CD4-positive, alpha-beta T cell (primary cell): ENCODE measurements around the gene TMEM45A. TPM values are rescaled to one million over a fixed set of nuclear protein-coding genes. Genes with fewer than 3 reads are reported as not detected.
"Not testable (repeated sequence)": the region's sequence is repeated elsewhere in the genome, so short reads cannot be mapped to it uniquely, and the experiment has no call there.

Source experiments
- ATAC-seq: fragments of 200-7000 bp; cut with Tn5 transposase; one replicate; pipeline ENCODE4 v1.10.0; 2022; ENCODE audit warnings: mild to moderate bottlenecking; ENCODE audit not compliant: poor library complexity
- CTCF ChIA-PET: fragments of 350-600 bp; sonication (Branson Sonifier 250); formaldehyde crosslinking; loops from one replicate; lab custom pipeline; 2021; ENCODE audit warnings: antibody characterized with exemption, inconsistent platforms; lab: Charles Lee
- POLR2A ChIA-PET: fragments of 350-600 bp; sonication (Branson Sonifier 250); formaldehyde crosslinking; loops from one replicate; lab custom pipeline; 2021; ENCODE audit warnings: antibody characterized with exemption, inconsistent platforms; lab: Charles Lee
- DNase-seq, 14 experiments: peaks; one replicate each; pipeline ENCODE4 v3.0.0-alpha.2; 2013 to 2020; ENCODE audit warnings: mixed read lengths in 2 of 14
- H3K27ac ChIP-seq, 2 donors: one replicate each; pipeline versions ENCODE4 v1.5.1 to v1.7.0; 2013; ENCODE audit warnings: low read length in 2 of 2, low read depth in 1 of 2, mild to moderate bottlenecking in 1 of 2
- H3K27me3 ChIP-seq, 2 experiments: 1 replicate in 1 of 2; 2 replicates in 1 of 2; pipeline versions ENCODE4 v1.6.1 to v1.7.0; 2013; ENCODE audit warnings: low read length in 2 of 2, control low read depth in 1 of 2, mild to moderate bottlenecking in 1 of 2, moderate library complexity in 1 of 2; ENCODE audit not compliant: insufficient read depth in 2 of 2, control insufficient read depth in 1 of 2
- H3K36me3 ChIP-seq: one replicate; pipeline ENCODE4 v1.6.1; 2013; ENCODE audit warnings: low read length, control low read depth; ENCODE audit not compliant: insufficient read depth
- H3K4me1 ChIP-seq: one replicate; pipeline ENCODE4 v1.6.1; 2013; ENCODE audit warnings: low read length, control low read depth; ENCODE audit not compliant: insufficient read depth
- H3K4me3 ChIP-seq: one replicate; pipeline ENCODE4 v1.5.1; 2013; ENCODE audit warnings: mild to moderate bottlenecking, low read length, moderate library complexity
- H3K9me3 ChIP-seq, 2 experiments: 1 replicate in 1 of 2; 2 replicates in 1 of 2; pipeline versions ENCODE4 v1.6.1 to v1.7.0; 2013; ENCODE audit warnings: low read length in 2 of 2, mild to moderate bottlenecking in 2 of 2, control low read depth in 1 of 2, moderate library complexity in 1 of 2; ENCODE audit not compliant: control insufficient read depth in 1 of 2, insufficient read depth in 1 of 2
- H3K27ac Mint-ChIP-seq: one replicate; pipeline ENCODE4 v1.8.0; 2020; ENCODE audit warnings: mixed read lengths
- H3K27me3 Mint-ChIP-seq: one replicate; pipeline ENCODE4 v1.8.0; 2021; ENCODE audit warnings: mixed read lengths
- H3K36me3 Mint-ChIP-seq: one replicate; pipeline ENCODE4 v1.8.0; 2021; ENCODE audit warnings: low read depth, mixed read lengths
- H3K4me1 Mint-ChIP-seq: one replicate; pipeline ENCODE4 v1.8.0; 2021; ENCODE audit warnings: low read depth, mixed read lengths
- H3K4me3 Mint-ChIP-seq: one replicate; pipeline ENCODE4 v1.8.0; 2020; ENCODE audit warnings: mild to moderate bottlenecking, mixed read lengths
- H3K9me3 Mint-ChIP-seq: one replicate; pipeline ENCODE4 v1.8.0; 2020; ENCODE audit warnings: mixed read lengths
- intact Hi-C, 2 experiments: fragments of 100-400 bp; cut with DNase I in 1 of 2; cut with micrococcal nuclease in 1 of 2; formaldehyde crosslinking; loops; one replicate each; pipeline versions ENCODE4 v1.15.1 to v1.9.0; 2023 to 2025; cut with DNase I, micrococcal nuclease
- total RNA-seq, 174 experiments: library from RNA in 2 of 174; stranded (reverse) in 2 of 174; gene quantifications; one replicate each; pipeline ENCODE4 v1.2.3 and lab custom pipeline; 2021 to 2026
- TF ChIP-seq, protein P1 (sequence below): fragments of 200-600 bp; IDR thresholded peaks from one replicate; pipeline ENCODE4 v1.8.0; 2022; ENCODE audit warnings: antibody characterized with exemption, mild to moderate bottlenecking

TMEM45A gene
- total RNA-seq, 2 experiments from 2014 or later = 0.08 TPM; not detected in 1

DNA sequence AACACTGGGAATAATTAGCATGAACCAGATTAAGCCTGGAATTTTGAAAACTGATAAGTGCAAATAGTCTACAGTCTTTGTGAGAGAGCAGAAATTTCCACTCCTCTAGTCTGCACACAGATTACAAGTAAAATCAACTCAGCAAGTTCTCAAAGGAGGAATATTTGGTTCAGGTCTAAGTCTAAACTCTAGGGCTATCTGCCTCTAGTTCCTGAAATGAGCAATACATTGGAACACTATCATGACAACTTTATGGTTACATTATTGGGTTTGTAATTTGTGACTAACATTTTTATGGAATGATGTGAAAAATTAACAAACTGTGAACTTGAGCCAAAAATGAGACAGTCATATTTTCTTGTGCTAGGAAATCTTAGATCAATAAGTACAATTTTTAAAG lies 86.2 kb downstream of the TMEM45A start:
- Mint-ChIP-seq H3K27me3 (peaks cover 10% of the 10 kb centered on the region), H3K9me3 (no peaks in the 10 kb centered on the region), H3K4me3 (no peak overlapping the region), H3K27ac (no peak overlapping the region), H3K4me1 (no peaks in the 10 kb centered on the region), H3K36me3 (no peaks in the 10 kb centered on the region)
- ATAC-seq (no peak), DNase-seq (no peak)
- CTCF ChIA-PET = no interaction called here
- Histone ChIP-seq H3K4me1 (no peaks in the 10 kb centered on the region), H3K9me3 (no peaks in the 10 kb centered on the region), H3K36me3 (no peaks in the 10 kb centered on the region), H3K27me3 (no peaks in the 10 kb centered on the region), H3K27ac (no peak overlapping the region), H3K4me3 (no peak overlapping the region)
- intact Hi-C loops = no loop called here
- TF ChIP-seq, protein P1, sequence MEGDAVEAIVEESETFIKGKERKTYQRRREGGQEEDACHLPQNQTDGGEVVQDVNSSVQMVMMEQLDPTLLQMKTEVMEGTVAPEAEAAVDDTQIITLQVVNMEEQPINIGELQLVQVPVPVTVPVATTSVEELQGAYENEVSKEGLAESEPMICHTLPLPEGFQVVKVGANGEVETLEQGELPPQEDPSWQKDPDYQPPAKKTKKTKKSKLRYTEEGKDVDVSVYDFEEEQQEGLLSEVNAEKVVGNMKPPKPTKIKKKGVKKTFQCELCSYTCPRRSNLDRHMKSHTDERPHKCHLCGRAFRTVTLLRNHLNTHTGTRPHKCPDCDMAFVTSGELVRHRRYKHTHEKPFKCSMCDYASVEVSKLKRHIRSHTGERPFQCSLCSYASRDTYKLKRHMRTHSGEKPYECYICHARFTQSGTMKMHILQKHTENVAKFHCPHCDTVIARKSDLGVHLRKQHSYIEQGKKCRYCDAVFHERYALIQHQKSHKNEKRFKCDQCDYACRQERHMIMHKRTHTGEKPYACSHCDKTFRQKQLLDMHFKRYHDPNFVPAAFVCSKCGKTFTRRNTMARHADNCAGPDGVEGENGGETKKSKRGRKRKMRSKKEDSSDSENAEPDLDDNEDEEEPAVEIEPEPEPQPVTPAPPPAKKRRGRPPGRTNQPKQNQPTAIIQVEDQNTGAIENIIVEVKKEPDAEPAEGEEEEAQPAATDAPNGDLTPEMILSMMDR = no peak
- POLR2A ChIA-PET = no interaction called here

DNA sequence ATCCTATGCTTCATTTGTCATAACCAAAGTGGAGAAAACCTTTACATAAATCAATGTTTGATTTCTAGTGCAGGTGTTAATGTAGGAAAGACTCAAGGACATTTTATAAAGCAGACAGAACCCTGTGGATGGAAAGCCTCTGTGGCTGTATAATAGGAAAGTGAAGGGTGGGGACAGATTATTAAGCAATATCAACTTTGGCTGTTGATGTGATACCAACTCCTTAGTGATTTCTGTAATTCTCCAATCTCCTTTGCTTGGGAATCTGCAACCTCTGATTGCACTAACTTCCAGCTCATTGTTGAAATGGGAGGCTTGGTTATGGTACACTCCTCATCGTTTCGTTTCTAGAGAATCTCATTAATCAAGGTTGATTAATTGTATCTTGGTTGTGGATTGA lies 87.7 kb downstream of the TMEM45A start:
- DNase-seq = no peak
- no peaks in the 10 kb centered on the region for H3K36me3 ChIP-seq
- H3K4me1 ChIP-seq = no peaks in the 10 kb centered on the region
- no peaks in the 10 kb centered on the region for H3K36me3 Mint-ChIP-seq
- H3K27ac Mint-ChIP-seq = no peak overlapping the region
- H3K4me3 Mint-ChIP-seq = no peak overlapping the region
- ChIA-PET POLR2A (no interaction called here), CTCF (no interaction called here)
- H3K27me3 Mint-ChIP-seq = peaks cover 3% of the 10 kb centered on the region
- no peak overlapping the region for H3K27ac ChIP-seq
- TF ChIP-seq, protein P1 = no peak
- no peak overlapping the region for H3K4me3 ChIP-seq
- H3K4me1 Mint-ChIP-seq = no peaks in the 10 kb centered on the region
- no peaks in the 10 kb centered on the region for H3K9me3 ChIP-seq
- H3K27me3 ChIP-seq = no peaks in the 10 kb centered on the region
- intact Hi-C loops = no loop called here
- no peaks in the 10 kb centered on the region for H3K9me3 Mint-ChIP-seq
- ATAC-seq = no peak

DNA sequence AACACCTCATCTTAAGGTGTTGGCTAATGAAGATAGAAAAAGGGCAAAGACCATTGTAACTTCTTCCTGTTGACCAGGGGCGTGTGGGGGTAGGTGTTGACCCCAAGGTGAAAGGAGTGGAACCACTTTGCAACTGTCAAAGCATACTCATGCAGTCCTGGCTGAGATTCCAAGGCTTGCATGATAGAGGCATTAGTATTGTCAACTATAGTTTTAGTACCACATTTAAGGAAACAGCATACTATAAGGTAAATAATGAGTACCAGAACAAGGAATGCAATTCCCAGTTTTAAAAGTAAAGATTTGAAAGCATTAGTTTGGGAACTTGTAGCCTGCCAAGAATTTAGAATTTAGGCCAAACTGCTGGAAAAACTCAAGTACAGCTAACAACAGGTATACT lies 89.2 kb downstream of the TMEM45A start:
- Histone ChIP-seq H3K9me3 (no peaks in the 10 kb centered on the region), H3K36me3 (no peaks in the 10 kb centered on the region), H3K27me3 (no peaks in the 10 kb centered on the region), H3K27ac (no peak overlapping the region), H3K4me1 (no peaks in the 10 kb centered on the region), H3K4me3 (no peak overlapping the region)
- no peak for DNase-seq
- H3K4me1 Mint-ChIP-seq = no peaks in the 10 kb centered on the region
- no peaks in the 10 kb centered on the region for H3K36me3 Mint-ChIP-seq
- H3K27ac Mint-ChIP-seq = no peak overlapping the region
- no peaks in the 10 kb centered on the region for H3K9me3 Mint-ChIP-seq
- TF ChIP-seq, protein P1 = no peak
- no peak for ATAC-seq
- peaks cover 3% of the 10 kb centered on the region for H3K27me3 Mint-ChIP-seq
- no peak overlapping the region for H3K4me3 Mint-ChIP-seq
- CTCF ChIA-PET = no interaction called here
- intact Hi-C loops = no loop called here
- POLR2A ChIA-PET = no interaction called here

DNA sequence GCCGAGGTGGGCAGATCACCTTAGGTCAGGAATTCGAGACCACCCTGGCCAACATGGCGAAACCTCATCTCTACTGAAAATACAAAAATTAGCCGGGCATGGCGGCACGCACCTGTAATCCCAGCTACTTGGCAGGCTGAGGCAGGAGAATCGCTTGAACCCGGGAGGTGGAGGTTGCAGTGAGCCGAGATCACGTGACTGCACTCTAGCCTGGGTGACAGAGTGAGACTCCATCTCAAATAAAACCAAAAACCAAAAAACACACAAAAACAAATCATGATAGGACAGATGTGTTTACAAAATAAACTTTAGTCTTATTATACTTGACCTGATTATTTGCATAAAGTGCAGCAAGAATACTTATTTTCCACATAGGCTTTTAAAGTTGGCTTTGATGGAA lies 89.7 kb downstream of the TMEM45A start:
- CTCF ChIA-PET, POLR2A ChIA-PET, intact Hi-C loops, H3K27me3 Mint-ChIP-seq, H3K9me3 ChIP-seq, DNase-seq, H3K4me1 ChIP-seq, H3K27me3 ChIP-seq, H3K36me3 Mint-ChIP-seq, H3K36me3 ChIP-seq, H3K4me1 Mint-ChIP-seq, H3K4me3 Mint-ChIP-seq, H3K27ac ChIP-seq, H3K27ac Mint-ChIP-seq, ATAC-seq, H3K9me3 Mint-ChIP-seq, H3K4me3 ChIP-seq: not testable (repeated sequence)
